22Rv1 (cell line): ENCODE data around the gene TMEM151A.

ENCODE experiments used
- CTCF ChIP-seq: fragments of 450-650 bp; IDR thresholded peaks from 2 replicates; pipeline ENCODE4 v1.5.1; 2017; ENCODE audit warnings: mild to moderate bottlenecking
- ZFX ChIP-seq: fragments of 450-650 bp; IDR thresholded peaks from 2 replicates; pipeline ENCODE4 v1.6.1; 2017; ENCODE audit warnings: antibody characterized with exemption, borderline replicate concordance

DNA sequence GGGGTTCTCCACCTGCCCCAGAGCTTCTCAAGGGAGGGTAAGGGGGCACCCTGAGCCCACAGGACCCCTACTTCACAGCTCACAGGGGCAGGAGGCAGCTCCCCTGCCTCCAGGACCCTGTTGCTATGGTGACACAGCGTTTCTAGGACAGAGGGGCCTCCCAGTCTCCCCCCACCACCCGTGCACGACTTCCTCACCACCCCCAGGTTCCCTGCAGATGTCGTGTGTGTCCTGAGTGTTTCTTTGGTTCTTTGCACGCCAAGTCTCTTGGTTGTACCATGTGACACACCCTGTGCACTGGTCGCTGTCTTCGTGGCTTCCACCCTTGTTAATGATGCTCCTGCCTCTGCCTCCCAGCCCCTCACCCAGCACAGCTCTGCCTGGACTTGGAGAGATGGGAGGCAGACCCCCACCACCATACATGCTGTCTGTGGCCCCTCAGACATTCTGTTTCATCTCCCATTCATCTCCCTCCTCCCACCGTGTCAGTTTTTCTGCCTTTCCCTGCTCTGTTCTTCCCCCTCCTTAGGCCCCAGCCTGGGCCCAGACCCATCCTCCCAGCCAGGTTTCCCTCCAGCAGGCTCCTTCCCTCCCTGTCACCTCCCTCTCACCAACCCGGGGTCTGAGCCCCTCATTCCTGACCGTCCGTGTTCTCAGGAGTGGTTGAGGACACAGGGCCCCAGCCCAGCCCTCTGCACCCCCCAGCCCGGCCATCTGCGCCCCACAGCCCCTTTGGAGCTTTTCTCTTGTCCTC is 47.7 kb upstream of the TMEM151A start:
- TF ChIP-seq CTCF (no peak), ZFX (no peak)
